ENCODE measurements around the gene TUBA4B.
"Not testable (repeated sequence)": the region's sequence is repeated elsewhere in the genome, so short reads cannot be mapped to it uniquely, and the experiment has no call there.

The TUBA4B gene

DNA sequence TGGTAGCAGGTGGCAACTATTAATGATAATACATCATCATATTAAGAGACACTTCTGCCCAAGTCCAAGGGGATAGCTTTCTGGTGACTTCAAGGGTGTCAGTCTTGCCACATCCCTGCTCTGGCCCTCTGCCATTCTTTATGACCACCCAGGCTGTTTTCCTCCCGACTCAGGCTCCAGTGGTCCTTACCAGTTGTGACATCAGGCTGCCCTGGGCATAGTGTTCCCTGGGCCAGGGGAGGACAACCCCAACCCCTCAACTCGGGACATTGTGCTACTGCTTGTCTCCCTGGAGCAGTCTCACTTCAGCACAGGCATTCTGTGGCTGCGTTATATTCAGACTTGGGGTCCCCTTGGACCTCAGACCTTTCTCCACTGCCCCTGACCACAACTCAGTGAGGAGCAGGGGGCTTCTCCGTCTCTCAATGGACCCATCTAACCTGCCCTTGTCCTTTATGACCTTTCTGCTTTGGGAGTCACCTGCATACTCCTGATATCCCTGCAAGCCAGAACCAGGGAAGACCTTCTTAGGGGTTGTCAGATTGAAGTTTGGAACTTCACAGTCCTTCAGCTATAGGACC, 39.0 kb downstream of the TUBA4B start:
- DNase-seq (ENCODE audit: low read depth) = no peak

- no peak for DNase-seq (ENCODE audit: low read depth)
Observed at GRCh38 chr2:219292616-219293015, 39.6 kb downstream of the TUBA4B start.

DNA sequence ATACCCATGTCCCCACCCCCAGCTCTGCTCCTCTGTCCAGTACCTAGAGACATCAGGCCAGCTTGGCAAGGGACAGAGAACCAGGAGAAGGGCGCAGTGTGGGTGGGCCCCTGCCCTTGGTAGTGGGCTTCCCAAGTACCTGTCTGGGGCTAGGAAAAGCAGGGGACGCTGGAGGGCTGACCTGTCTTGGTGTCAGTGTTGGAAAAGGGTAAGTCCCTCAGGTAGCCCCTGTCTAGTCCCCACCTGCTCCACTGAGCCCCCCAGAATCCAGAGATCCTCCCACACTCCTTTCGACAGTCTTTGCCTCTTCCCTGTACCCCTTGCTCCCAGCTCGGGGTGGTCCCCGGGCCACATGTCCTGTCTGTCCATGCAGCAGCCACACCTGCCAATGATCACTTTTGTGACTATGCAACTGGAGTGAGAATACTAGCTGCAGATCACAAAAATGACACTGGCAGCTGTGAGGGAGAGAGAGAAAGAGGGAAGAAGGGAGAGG, 40.7 kb downstream of the TUBA4B start:
- no peak for DNase-seq (ENCODE audit: low read depth)

- peak; percentile 84 for DNase-seq (ENCODE audit: low read depth)
Observed at GRCh38 chr2:219294356-219295351, 41.6 kb downstream of the TUBA4B start.

DNA sequence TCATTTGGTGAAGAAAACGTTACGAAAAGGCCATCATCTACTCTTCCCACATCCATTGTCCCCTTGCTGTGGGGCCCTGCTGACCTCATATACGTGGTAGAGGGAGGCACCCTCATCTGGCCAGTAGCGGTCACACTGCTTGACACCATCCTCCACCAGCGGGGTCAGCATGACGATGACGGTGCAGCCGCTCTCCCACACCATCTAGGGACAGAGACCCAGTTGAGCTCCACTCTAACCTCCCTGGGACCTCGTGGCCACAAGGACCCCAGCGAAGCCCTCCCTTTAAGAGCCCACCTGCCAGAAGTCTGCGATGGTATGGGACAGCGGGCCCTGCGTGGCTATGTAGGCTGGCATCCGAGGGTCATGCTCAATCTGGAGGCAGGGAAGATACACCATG, 43.1 kb downstream of the TUBA4B start:
- no peak for DNase-seq (ENCODE audit: low read depth)

GRCh38 chr2:219296631-219297391, 43.8 kb downstream of the TUBA4B start:
- no peak for DNase-seq (ENCODE audit: low read depth)

DNA sequence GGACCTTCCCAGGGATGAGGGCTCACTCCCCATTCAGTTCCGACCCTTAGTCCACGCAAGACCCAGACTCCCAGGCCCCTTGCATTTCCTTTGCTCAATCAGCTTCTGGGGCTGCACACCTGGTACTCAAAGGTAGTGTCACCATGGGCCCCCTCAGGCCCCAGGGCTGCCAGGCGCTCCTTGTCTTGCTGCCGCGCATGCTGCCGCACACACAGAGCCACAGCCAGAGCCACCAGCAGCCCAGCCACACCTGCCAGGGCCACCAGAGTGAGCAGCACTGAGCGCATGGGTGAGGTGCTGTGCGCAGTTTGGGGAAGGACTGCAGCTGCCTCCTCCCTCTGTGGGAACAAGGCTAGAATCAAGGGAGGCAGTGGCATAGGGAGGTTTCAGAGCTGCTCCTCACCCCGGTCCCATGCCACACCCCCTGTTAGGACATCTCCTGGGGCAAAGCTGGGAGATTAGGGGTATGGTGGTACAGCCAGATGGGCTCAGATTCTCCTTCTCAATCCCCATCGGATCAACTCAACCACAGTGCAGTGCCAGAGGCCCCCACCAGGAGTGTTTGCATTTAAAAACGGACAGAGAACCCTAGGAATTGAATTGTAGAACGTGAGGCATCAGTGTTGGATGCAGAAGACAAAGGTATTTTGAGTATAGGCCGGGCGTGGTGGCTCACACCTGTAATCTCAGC, 44.9 kb downstream of the TUBA4B start:
- DNase-seq (ENCODE audit: low read depth) = no peak

DNA sequence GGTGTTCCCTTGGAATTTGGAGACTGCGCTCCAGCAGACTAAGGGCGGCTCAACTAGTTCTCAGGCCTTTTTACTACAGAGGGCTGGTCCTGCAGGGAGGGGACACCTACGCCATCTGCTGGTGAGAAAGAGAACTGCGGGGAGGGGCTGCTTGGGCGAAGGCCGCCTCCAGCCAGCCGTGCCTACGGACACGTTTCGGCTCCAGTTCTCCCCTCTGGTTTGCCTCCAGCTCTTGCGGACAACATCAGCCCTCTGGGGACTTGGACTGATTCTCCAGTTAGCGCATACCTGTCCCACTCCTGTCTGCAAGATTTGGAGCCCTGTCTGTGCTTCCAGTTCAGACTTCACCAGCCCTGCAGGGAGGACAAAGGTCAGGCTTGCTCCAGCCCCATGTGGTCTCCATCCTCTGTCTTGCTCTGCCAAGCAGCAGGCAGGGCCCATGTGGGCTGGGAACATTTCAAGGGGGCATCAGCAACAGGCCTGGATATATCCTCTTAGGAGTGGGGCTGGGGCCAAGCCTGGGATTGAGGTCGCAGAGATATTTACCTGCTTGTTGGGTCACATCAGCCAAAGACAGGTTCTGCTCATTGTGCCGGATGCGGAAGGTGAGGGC, 45.8 kb downstream of the TUBA4B start:
- peak; percentile 77 for DNase-seq (ENCODE audit: low read depth)

DNA sequence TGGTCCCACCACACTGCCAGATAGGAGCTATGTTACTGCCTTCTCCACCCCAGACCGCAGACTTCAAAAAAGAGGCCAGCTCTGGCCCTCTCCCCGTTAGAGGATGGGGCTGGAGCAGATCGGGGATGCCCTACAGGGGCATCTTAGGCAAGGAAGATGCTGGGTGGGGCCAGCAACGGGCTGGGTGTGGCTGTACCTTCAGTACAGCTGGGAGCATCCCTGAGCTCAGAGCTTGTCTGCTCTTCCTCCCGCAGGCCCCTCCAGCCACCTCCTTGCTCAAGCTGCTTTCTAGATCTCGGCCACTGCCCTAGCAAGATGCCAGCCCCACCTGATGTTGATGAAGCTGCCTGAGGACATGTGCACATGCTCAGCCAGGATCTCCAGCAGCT, 46.3 kb downstream of the TUBA4B start:
- no peak for DNase-seq (ENCODE audit: low read depth)

- DNase-seq (ENCODE audit: low read depth) = no peak
Observed at GRCh38 chr2:219300022-219300421, 47.0 kb downstream of the TUBA4B start.

GRCh38 chr2:219302412-219302968, 49.4 kb downstream of the TUBA4B start:
- DNase-seq (ENCODE audit: low read depth) = no peak

GRCh38 chr2:219304223-219304622, 51.2 kb downstream of the TUBA4B start:
- DNase-seq (ENCODE audit: low read depth) = no peak

DNA sequence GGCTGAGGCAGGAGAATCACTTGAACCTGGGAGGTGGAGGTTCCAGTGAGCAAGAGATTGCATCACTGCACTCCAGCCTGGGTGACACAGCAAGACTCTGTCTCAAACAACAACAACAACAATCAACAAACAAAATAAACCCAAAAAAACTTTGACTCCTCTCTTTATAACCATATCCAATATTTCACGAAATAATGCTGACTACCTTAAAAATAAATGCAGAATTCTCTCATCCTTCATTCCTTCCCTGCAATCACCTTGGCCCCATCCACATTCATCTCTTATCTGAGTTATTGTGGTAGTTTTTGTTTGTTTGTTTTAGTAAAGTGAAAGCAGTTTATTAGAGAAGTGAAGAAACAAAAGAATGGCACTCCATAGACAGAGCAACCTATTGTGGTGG, 53.0 kb downstream of the TUBA4B start:
- DNase-seq (ENCODE audit: low read depth) = no peak

DNA sequence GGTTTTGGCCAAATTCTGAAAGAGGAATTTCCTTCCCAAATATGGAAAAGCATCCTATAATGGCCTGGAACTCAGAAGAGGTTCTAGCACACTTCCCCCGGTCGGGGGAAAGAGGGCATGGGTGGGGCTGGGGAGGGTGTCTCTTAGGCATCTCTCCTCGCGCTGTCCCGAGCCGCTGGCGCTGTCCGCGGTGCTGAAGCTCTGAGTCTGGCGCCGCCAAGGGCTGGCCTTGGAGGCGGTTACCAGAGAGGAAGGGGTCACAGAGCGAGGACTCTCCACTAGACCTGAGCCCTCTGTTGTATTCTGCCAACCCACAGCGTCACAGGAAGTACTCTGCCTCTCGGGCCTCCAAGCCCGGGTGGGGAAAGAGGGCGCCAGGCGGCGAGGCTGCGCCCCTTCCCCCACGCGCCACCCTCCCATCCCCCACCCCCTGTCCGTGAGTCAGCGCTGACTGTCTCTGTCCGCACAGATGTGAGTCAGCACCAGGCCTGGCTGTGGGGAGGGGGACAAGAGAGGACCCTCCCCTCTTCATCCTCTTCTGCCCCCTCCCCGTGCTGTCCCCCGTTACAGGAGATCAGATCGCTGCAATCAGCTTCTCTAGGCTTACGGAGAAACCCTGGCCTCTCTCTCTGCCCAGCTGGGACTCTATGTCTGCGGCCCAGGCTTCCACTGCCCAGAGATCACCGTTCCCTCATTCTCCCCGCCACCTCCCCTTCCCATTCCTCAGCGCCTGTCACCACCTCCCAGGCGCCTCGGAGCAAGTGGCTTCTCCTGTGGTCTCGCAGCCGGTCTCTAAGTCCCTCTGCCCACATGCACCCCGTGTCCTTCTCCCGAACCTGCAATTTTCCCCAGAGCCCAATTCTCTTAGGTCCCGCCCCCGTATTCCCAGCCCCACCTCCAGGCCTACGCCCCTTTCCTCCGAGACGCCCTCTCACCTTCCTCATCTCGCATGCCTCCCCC, 55.4 kb downstream of the TUBA4B start:
- peak; percentile 48 for DNase-seq (ENCODE audit: low read depth)

DNA sequence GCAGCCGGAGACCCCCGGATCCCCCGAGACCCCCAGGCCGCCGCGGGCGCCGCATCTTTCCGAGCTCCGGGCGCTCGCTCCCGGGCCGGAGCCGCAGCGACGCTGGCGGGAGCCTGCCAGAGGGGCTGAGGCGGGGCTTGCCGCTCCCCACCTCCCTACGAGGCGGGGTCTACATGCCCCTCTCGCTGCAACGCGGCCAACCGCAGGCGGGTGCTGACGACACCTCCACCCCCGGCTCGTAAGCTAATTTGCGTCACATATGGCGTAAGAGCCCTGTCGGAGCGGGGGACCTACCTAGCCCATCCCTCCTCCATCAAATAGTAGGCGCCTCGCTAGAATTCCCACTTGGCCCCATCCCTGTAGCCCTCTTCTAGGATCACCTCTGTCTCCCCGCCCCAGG, 56.2 kb downstream of the TUBA4B start, which contains the start of gene PTPRN:
Gene PTPRN, minus strand, starts transcription at position 124 of the 400 bp plus-strand sequence. Its CDS starts 69 bp downstream, at position 55.
- no peak for DNase-seq (ENCODE audit: low read depth)

DNA sequence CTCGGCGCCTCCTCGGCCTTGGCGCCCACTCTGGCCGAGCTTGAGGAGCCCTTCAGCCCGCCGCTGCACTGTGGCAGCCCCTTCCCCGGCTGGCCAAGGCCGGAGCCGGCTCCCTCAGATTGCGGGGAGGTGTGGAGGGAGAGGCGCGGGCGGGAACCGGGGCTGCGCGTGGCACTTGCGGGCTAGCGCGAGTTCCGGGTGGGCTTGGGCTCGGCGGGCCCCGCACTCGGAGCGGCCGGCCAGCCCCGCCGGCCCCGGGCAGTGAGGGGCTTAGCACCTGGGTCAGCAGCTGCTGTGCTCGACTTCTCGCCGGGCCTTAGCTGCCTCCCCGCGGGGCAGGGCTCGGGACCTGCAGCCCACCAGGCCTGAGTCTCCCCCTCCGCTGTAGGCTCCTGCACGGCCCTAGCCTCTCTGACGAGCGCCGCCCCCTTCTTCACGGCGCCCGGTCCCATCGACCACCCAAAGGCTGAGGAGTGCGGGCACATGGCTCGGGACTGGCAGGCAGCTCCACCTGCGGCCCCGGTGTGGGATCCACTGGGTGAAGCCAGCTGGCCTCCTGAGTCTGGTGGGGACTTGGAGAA, 59.7 kb downstream of the TUBA4B start:
- not testable (repeated sequence) for DNase-seq (ENCODE audit: low read depth)

DNA sequence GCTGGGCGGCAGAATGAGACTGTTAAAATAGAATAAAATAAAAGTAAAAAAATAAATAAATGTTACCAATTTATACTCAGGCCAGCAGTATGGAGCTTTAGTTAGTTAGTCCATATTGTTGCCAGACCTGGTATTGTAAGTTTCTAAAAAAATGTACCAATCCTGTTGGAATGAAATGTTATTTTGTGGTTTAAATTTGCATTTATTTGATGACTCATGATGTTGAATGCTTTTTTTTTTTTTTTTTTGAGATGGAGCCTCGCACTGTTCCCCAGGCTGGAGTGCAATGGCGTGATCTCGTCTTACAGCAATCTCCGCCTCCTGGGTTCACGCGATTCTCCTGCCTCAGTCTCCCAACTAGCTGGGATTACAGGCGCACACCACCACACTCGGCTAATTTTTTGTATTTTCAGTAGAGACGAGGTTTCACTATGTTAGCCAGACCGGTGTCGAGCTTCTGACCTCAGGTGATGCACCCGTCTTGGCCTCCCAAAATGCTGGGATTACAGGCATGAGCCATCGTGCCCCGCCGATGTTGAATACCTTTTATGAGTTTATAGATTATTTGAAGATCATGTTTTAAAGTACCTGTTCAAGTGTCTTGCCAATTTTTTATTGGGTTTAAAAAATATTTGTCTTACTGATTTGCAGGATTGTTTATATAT, 61.9 kb downstream of the TUBA4B start:
- DNase-seq (ENCODE audit: low read depth) = no peak

Measured in activated T-helper 9 cell treated with anti-CD3 and anti-CD28 coated beads, Interleukin-2, amount 50 U/mL, for 16 hours (primary cell).